Measurements from ENCODE around the gene ABCB8. TPM values are rescaled to one million over a fixed set of nuclear protein-coding genes. Genes with fewer than 3 reads are reported as not detected.

Gene ABCB8
- total RNA-seq, 1 donor from 2014 or later: 28.3 TPM

GRCh38 chr7:151035026-151035717, 6.9 kb downstream of the ABCB8 start:
- TF ChIP-seq, protein P1, sequence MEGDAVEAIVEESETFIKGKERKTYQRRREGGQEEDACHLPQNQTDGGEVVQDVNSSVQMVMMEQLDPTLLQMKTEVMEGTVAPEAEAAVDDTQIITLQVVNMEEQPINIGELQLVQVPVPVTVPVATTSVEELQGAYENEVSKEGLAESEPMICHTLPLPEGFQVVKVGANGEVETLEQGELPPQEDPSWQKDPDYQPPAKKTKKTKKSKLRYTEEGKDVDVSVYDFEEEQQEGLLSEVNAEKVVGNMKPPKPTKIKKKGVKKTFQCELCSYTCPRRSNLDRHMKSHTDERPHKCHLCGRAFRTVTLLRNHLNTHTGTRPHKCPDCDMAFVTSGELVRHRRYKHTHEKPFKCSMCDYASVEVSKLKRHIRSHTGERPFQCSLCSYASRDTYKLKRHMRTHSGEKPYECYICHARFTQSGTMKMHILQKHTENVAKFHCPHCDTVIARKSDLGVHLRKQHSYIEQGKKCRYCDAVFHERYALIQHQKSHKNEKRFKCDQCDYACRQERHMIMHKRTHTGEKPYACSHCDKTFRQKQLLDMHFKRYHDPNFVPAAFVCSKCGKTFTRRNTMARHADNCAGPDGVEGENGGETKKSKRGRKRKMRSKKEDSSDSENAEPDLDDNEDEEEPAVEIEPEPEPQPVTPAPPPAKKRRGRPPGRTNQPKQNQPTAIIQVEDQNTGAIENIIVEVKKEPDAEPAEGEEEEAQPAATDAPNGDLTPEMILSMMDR (IDR thresholded peaks at IDR 0.05; ENCODE audit: borderline replicate concordance): no peak
- H3K4me3 ChIP-seq: no peak overlapping the region
- peaks cover 40% of the 10 kb centered on the region for H3K4me1 ChIP-seq
- intact Hi-C loops (cut with micrococcal nuclease): loop anchor here (10.0 kb wide), 1 partner anchor 70 kb away; no protein-coding TSS in a partner anchor
- H3K36me3 ChIP-seq: peaks cover 39% of the 10 kb centered on the region
- peak overlapping the region; percentile 71 for H3K27ac ChIP-seq (replicated peaks)
- H3K27me3 ChIP-seq (ENCODE audit: low read depth): no peaks in the 10 kb centered on the region
- peak; percentile 43 for DNase-seq
- H3K9me3 ChIP-seq (replicated peaks): no peaks in the 10 kb centered on the region

- H3K4me3 ChIP-seq: peak overlapping the region; percentile 14
- peaks cover 39% of the 10 kb centered on the region for H3K36me3 ChIP-seq
- intact Hi-C loops (cut with micrococcal nuclease): loop anchor here (10.0 kb wide), 1 partner anchor 69 kb away; no protein-coding TSS in a partner anchor
- TF ChIP-seq, protein P1 (IDR thresholded peaks at IDR 0.05; ENCODE audit: borderline replicate concordance): no peak
- no peaks in the 10 kb centered on the region for H3K9me3 ChIP-seq (replicated peaks)
- H3K27me3 ChIP-seq (ENCODE audit: low read depth): no peaks in the 10 kb centered on the region
- H3K4me1 ChIP-seq: peaks cover 39% of the 10 kb centered on the region
- H3K27ac ChIP-seq (replicated peaks): peak overlapping the region; percentile 27
- no peak for DNase-seq
These were observed 7.7 kb downstream of the ABCB8 start for GRCh38 chr7:151035902-151036301.

DNA sequence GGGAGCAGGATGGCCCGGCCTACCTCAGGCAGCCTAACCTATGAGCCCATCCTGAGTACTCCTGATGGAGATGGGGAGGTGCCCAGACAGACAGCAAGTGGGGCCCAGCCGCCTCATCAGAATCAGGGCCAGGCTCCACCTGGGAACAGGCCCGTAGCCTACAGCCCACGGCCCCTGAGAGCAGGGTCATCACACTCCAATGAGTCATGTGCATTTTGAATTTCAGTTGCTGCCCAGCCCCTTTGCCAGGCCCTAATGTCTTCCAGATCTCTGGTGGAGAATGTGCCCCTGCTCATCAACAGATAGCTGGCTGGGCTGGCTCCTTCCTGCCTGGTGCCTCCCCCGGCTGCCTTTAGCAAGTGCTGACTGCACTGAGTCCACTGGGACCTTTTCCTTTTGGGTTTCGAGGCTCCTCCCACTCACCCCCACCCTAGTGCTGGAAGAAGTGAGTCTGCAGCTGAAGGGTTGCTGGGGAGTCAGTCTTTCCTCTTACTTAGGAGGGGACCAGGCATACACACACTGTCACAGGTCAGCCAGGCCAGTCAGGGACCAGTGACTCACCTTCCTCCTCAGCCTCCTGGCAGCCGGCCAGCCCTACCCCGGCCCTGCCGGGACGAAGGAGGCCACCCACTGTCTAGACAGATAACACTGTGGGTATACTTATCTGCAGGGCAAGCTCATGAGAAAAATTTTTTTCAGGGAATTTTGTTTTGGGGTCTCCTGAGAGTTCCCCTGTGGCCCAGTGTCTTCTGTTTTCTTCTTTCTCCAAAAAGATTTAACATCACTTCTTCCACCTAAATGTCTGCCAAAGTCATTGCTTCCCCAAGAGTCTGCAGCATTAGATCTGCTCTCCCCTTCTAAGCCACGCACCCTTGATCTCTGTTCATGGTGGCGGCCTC, 10.9 kb downstream of the ABCB8 start:
- no peaks in the 10 kb centered on the region for H3K9me3 ChIP-seq (replicated peaks)
- H3K4me1 ChIP-seq: peaks cover 35% of the 10 kb centered on the region
- DNase-seq: peak; percentile 59
- H3K27ac ChIP-seq (replicated peaks): peak overlapping the region; percentile 60
- H3K27me3 ChIP-seq (ENCODE audit: low read depth): no peaks in the 10 kb centered on the region
- intact Hi-C loops (cut with micrococcal nuclease): loop anchor here (10.0 kb wide), 1 partner anchor 66 kb away; no protein-coding TSS in a partner anchor
- peaks cover 45% of the 10 kb centered on the region for H3K36me3 ChIP-seq
- TF ChIP-seq, protein P1 (IDR thresholded peaks at IDR 0.05; ENCODE audit: borderline replicate concordance): no peak
- no peak overlapping the region for H3K4me3 ChIP-seq

- Histone ChIP-seq H3K4me3 (no peak overlapping the region), H3K27ac (replicated peaks) (peak overlapping the region; percentile 60), H3K27me3 (ENCODE audit: low read depth) (no peaks in the 10 kb centered on the region), H3K9me3 (replicated peaks) (no peaks in the 10 kb centered on the region), H3K4me1 (peaks cover 27% of the 10 kb centered on the region), H3K36me3 (peaks cover 44% of the 10 kb centered on the region)
- TF ChIP-seq, protein P1 (IDR thresholded peaks at IDR 0.05; ENCODE audit: borderline replicate concordance): no peak
- intact Hi-C loops (cut with micrococcal nuclease): loop anchor here (10.0 kb wide), 1 partner anchor 65 kb away; no protein-coding TSS in a partner anchor
- DNase-seq: no peak
These were observed 11.7 kb downstream of the ABCB8 start for GRCh38 chr7:151039850-151040548.

All from left ventricle myocardium inferior (tissue), 1 donor.